SU-DHL-6 (cell line): ENCODE data around the gene SRD5A3.

Experiments used
- H2AFZ ChIP-seq: fragments of 200-600 bp; sonication (generic); 2 replicates; pipeline ENCODE4 v1.6.1; 2014; ENCODE audit warnings: low read depth, mild to moderate bottlenecking, moderate library complexity, mixed read lengths, antibody characterized with exemption, low read length; ENCODE audit not compliant: severe bottlenecking
- H3F3A ChIP-seq: fragments of 200-600 bp; shearing (Covaris generic); 2 replicates; pipeline ENCODE4 v1.6.0; 2016; ENCODE audit warnings: antibody characterized with exemption, mild to moderate bottlenecking; ENCODE audit not compliant: insufficient read depth
- H3K27ac ChIP-seq: fragments of 200-600 bp; sonication (generic); 2 replicates; pipeline ENCODE4 v1.5.1; 2016; ENCODE audit warnings: low read depth, mild to moderate bottlenecking, low read length, moderate library complexity, mixed read lengths
- H3K27me3 ChIP-seq: fragments of 200-600 bp; sonication (generic), shearing (Covaris generic); 2 replicates; pipeline ENCODE4 v1.6.0; 2014; ENCODE audit warnings: mild to moderate bottlenecking, low read length
- H3K36me3 ChIP-seq: fragments of 200-600 bp; sonication (generic); 2 replicates; pipeline ENCODE4 v1.6.1; 2014; ENCODE audit warnings: mild to moderate bottlenecking, low read length, mixed read lengths
- H3K4me2 ChIP-seq: fragments of 300-600, 200-600 bp; shearing (Covaris generic), sonication (generic); 2 replicates; pipeline ENCODE4 v1.6.0; 2014; ENCODE audit warnings: low read length, low read depth, mild to moderate bottlenecking; ENCODE audit not compliant: poor library complexity, severe bottlenecking
- H3K4me3 ChIP-seq: fragments of 200-600 bp; sonication (generic); 2 replicates; pipeline ENCODE4 v1.5.1; 2014; ENCODE audit warnings: antibody characterized with exemption, low read length, mild to moderate bottlenecking, mixed read lengths; ENCODE audit not compliant: insufficient read depth, poor library complexity, severe bottlenecking
- H3K79me2 ChIP-seq: fragments of 200-600 bp; sonication (generic); 2 replicates; pipeline ENCODE4 v1.6.1; 2014; ENCODE audit warnings: mild to moderate bottlenecking, low read length, moderate library complexity; ENCODE audit not compliant: insufficient read depth
- H3K9ac ChIP-seq: fragments of 200-600 bp; sonication (generic); 2 replicates; pipeline ENCODE4 v1.7.0; 2014; ENCODE audit warnings: mild to moderate bottlenecking, low read length
- H3K9me2 ChIP-seq: fragments of 200-600 bp; sonication (generic); replicated peaks from 2 replicates; pipeline ENCODE4 v1.6.1; 2014; ENCODE audit warnings: low read length; ENCODE audit not compliant: insufficient read depth
- H3K9me3 ChIP-seq: fragments of 200-600 bp; sonication (generic); 2 replicates; pipeline ENCODE4 v1.6.1; 2014; ENCODE audit warnings: low read length, mixed read lengths; ENCODE audit not compliant: insufficient read depth
- H4K20me1 ChIP-seq: fragments of 200-600 bp; sonication (generic); 2 replicates; pipeline ENCODE4 v1.6.1; 2014; ENCODE audit warnings: low read depth, mild to moderate bottlenecking, antibody characterized with exemption, low read length, moderate library complexity, mixed read lengths
- EZH2phosphoT487 ChIP-seq: fragments of 200-600 bp; sonication (generic), shearing (Covaris generic); conservative IDR thresholded peaks from 2 replicates; pipeline ENCODE4 v1.6.1; 2018; ENCODE audit warnings: mild to moderate bottlenecking, antibody characterized with exemption, low read length, moderate library complexity, mixed read lengths
- TF ChIP-seq, protein P1 (sequence below): fragments of 200-600 bp; sonication (generic); IDR thresholded peaks from one replicate; pipeline ENCODE4 v1.5.1; 2017; ENCODE audit warnings: antibody characterized with exemption, mild to moderate bottlenecking, low read length, moderate library complexity; ENCODE audit not compliant: insufficient read depth, poor library complexity, severe bottlenecking

The SRD5A3 gene

DNA sequence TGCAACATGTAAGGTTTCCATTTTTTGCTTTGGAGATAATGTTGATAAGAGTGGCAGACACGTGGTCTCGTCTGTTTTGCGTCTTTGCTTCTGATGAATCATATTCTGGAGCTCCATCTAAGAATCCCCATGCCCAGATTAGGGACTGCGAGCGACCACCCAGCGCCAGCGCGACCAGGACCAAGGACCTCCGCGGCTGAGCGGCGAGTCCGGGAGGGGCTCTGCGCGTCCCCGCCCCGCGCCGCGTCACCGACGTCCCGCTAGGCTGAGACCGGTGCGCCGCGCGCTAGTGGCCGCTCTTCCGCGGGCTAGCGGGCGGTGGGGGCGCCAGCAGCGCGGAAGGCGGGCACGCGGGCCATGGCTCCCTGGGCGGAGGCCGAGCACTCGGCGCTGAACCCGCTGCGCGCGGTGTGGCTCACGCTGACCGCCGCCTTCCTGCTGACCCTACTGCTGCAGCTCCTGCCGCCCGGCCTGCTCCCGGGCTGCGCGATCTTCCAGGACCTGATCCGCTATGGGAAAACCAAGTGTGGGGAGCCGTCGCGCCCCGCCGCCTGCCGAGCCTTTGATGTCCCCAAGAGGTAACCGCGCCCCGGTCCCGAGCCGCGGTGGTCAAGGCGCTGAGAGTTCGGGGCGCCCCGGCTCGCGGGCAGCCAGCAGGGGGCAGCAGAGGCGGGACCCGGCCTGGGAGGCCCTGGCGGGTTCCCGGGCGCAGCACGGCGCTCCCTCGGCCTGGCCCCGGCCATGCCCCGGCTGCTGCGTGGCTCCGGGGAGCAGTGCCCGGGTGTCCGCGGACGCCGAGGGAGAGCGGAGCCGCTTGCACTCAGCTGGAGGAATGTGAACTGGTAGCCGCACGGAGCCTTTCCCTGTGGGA is at the start of gene SRD5A3:
TSS of gene SRD5A3 (plus strand) at position 263 of the 871 bp plus-strand sequence. CDS start at position 358, 95 bp downstream.
- H4K20me1 ChIP-seq: no peaks in the 10 kb centered on the region
- peak within 1 kb of the TSS; percentile 70 for H3K27ac ChIP-seq
- H3K27me3 ChIP-seq: no peaks in the 10 kb centered on the region
- peaks cover 7% of the 10 kb centered on the region; the same call in 1 of the 2 replicates for H3F3A ChIP-seq
- H2AFZ ChIP-seq: peak within 1 kb of the TSS; percentile 93
- peak within 1 kb of the TSS; percentile 84 for H3K4me2 ChIP-seq
- H3K9ac ChIP-seq: peak within 1 kb of the TSS; percentile 77
- H3K79me2 ChIP-seq: no peaks in the 10 kb centered on the region; the same call in 1 of the 2 replicates
- no peak for TF ChIP-seq EZH2phosphoT487
- TF ChIP-seq, protein P1, sequence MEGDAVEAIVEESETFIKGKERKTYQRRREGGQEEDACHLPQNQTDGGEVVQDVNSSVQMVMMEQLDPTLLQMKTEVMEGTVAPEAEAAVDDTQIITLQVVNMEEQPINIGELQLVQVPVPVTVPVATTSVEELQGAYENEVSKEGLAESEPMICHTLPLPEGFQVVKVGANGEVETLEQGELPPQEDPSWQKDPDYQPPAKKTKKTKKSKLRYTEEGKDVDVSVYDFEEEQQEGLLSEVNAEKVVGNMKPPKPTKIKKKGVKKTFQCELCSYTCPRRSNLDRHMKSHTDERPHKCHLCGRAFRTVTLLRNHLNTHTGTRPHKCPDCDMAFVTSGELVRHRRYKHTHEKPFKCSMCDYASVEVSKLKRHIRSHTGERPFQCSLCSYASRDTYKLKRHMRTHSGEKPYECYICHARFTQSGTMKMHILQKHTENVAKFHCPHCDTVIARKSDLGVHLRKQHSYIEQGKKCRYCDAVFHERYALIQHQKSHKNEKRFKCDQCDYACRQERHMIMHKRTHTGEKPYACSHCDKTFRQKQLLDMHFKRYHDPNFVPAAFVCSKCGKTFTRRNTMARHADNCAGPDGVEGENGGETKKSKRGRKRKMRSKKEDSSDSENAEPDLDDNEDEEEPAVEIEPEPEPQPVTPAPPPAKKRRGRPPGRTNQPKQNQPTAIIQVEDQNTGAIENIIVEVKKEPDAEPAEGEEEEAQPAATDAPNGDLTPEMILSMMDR: peak; percentile 38
- no peaks in the 10 kb centered on the region for H3K9me2 ChIP-seq
- no peaks in the 10 kb centered on the region for H3K9me3 ChIP-seq
- H3K4me3 ChIP-seq: peak within 1 kb of the TSS; percentile 62
- no peaks in the 10 kb centered on the region for H3K36me3 ChIP-seq

DNA sequence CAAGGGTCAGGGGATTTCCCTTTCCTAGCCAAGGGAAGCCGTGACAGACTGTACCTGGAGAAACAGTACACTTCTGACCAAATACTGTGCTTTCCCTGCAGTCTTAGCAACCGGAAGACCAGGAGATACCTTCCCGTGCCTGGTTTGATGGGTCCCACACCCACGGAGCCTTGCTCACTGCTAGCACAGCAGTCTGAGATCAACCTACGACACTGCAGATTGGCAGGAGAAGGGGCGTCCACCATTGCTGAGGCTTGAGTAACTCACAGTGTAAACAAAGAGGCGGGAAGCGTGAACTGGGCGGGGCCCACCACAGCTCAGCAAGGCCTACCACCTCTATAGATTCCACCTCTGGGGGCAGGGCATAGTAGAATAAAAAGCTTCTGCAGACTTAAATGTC is 48.7 kb upstream of the SRD5A3 start:
- no peaks in the 10 kb centered on the region for H3F3A ChIP-seq
- H4K20me1 ChIP-seq: no peaks in the 10 kb centered on the region
- H3K79me2 ChIP-seq: no peaks in the 10 kb centered on the region
- no peaks in the 10 kb centered on the region for H3K9me3 ChIP-seq
- H3K27me3 ChIP-seq: no peaks in the 10 kb centered on the region
- no peak for TF ChIP-seq EZH2phosphoT487
- TF ChIP-seq, protein P1: no peak
- H3K4me3 ChIP-seq: no peak overlapping the region
- no peak overlapping the region for H3K27ac ChIP-seq
- H3K4me2 ChIP-seq: no peak overlapping the region
- no peaks in the 10 kb centered on the region for H3K36me3 ChIP-seq
- H3K9me2 ChIP-seq: no peaks in the 10 kb centered on the region
- no peak overlapping the region for H2AFZ ChIP-seq
- H3K9ac ChIP-seq: no peak overlapping the region

DNA sequence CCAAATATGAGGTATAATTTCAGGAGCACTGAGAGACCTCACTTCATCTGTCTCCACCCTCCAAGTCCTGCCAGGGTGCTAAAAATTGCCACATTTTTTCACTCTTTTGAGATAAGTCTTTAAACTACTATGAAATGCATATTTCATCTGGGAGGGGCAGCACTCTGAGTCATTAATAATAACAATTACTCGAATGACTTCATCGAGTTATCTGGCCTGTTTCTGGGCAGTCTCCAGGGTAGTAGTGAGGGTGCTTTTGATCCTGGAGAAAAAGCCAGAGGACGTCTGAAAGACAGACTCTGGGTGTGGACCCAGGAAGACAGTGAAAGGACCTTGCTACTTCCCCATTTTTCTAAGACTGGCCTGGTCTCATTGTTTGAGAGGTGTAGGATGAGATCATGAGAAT is 42.3 kb upstream of the SRD5A3 start:
- H3K9ac ChIP-seq: no peak overlapping the region
- H3F3A ChIP-seq: no peaks in the 10 kb centered on the region
- no peaks in the 10 kb centered on the region for H3K27me3 ChIP-seq
- H3K79me2 ChIP-seq: no peaks in the 10 kb centered on the region
- no peak overlapping the region for H3K4me3 ChIP-seq
- no peaks in the 10 kb centered on the region for H3K36me3 ChIP-seq
- no peaks in the 10 kb centered on the region for H3K9me2 ChIP-seq
- H3K27ac ChIP-seq: no peak overlapping the region
- TF ChIP-seq, protein P1: no peak
- TF ChIP-seq EZH2phosphoT487: no peak
- no peaks in the 10 kb centered on the region for H4K20me1 ChIP-seq
- H3K4me2 ChIP-seq: no peak overlapping the region
- no peak overlapping the region for H2AFZ ChIP-seq
- H3K9me3 ChIP-seq: no peaks in the 10 kb centered on the region
